Parathyroid adenoma (tissue), 2 donors: ENCODE results near the gene ANKIB1.
A peak's percentile ranks its signal among the peaks of the same experiment; 100 is the strongest.

ENCODE experiments used
- H2AFZ ChIP-seq: fragments of 300-600 bp; sonication (generic); one replicate; pipeline ENCODE4 v1.7.0; 2017; ENCODE audit warnings: antibody characterized with exemption, mild to moderate bottlenecking
- H3K27ac ChIP-seq: fragments of 300-600 bp; sonication (generic); one replicate; pipeline ENCODE4 v1.7.0; 2017
- H3K27me3 ChIP-seq: fragments of 300-600 bp; sonication (generic); one replicate; pipeline ENCODE4 v1.7.0; 2017; ENCODE audit warnings: low read length; ENCODE audit not compliant: control insufficient read depth, insufficient read depth
- H3K36me3 ChIP-seq: fragments of 300-600 bp; sonication (generic); one replicate; pipeline ENCODE4 v1.7.0; 2017; ENCODE audit warnings: low read length; ENCODE audit not compliant: control insufficient read depth, insufficient read depth
- H3K4me1 ChIP-seq: fragments of 300-600 bp; sonication (generic); one replicate; pipeline ENCODE4 v1.7.0; 2017; ENCODE audit warnings: control low read depth
- H3K4me2 ChIP-seq: fragments of 300-600 bp; sonication (generic); one replicate; pipeline ENCODE4 v1.7.0; 2017; ENCODE audit warnings: low read length
- H3K4me3 ChIP-seq: fragments of 300-600 bp; sonication (generic); one replicate; pipeline ENCODE4 v1.7.0; 2017; ENCODE audit warnings: low read depth, low read length
- H3K79me2 ChIP-seq: fragments of 300-600 bp; sonication (generic); one replicate; pipeline ENCODE4 v1.7.0; 2017; ENCODE audit warnings: control low read depth
- H3K9ac ChIP-seq: fragments of 300-600 bp; sonication (generic); one replicate; pipeline ENCODE4 v1.7.0; 2017; ENCODE audit warnings: mild to moderate bottlenecking
- H3K9me3 ChIP-seq: fragments of 300-600 bp; sonication (generic); one replicate; pipeline ENCODE4 v1.7.0; 2017; ENCODE audit warnings: low read length; ENCODE audit not compliant: control insufficient read depth
- TF ChIP-seq, protein P1 (sequence below): fragments of 300-600 bp; sonication (generic); IDR thresholded peaks from one replicate; pipeline ENCODE4 v1.7.0; 2017; ENCODE audit warnings: antibody characterized with exemption, mild to moderate bottlenecking
- donor health status: primary hyperparathyroidism.

ANKIB1 gene

DNA sequence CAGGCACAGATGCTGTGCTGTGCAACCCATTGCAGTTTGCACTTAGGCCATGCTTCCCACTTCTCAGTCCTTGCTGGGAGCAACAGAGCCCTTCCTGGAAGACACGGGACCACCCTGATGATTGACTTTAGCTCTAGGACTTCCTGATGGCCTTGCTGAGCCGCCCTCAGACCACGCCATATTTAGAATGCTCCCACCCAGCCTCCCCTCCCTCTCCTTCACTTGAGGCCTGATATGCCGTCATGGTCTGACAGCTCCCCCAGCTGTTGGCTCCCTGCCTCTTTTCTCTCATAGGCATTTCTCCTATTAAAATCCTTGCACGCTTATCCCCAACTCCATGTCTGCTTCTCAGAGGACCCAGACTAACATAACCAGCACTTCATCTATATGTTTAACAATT lies 172.1 kb downstream of the ANKIB1 start:
- Histone ChIP-seq H3K4me3 (no peak overlapping the region), H3K4me1 (no peaks in the 10 kb centered on the region), H3K9ac (no peak overlapping the region)

DNA sequence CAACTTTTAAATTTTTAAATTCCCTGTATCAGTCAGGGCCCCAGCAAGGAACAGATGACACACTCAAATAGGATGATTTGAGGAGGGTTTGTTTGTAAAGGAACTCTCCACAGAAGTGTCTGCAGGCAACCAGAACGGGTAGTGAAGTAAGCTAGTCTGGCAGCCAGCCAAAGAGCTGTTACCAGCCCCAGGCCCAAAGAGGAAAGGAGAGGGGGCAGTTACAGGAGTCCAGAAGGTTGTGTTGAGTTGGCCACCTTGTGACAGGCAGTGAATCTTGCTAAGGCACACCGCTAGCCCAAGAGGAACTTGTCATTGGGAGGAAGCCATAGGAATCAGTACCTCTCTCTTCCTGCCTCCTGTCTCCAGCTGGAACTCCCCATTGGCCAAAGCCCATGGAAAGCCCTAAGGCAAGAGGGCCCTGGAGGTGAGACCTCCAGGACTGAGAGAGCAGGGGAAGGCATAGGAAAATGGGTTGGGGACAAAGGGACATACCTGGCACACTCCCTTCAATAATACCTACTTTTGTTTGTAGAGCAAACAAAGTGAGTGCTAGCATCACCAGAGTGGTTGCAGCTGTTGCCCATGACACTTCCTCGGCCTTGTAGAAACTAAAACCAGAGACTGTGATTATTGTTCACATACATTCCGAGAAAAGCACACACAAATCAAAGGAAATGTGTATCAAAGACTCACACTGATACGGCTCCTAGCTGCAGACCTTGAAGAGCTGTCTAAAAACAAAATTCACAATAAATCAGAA lies 176.1 kb downstream of the ANKIB1 start:
- H3K4me2 ChIP-seq: no peak overlapping the region
- TF ChIP-seq, protein P1, sequence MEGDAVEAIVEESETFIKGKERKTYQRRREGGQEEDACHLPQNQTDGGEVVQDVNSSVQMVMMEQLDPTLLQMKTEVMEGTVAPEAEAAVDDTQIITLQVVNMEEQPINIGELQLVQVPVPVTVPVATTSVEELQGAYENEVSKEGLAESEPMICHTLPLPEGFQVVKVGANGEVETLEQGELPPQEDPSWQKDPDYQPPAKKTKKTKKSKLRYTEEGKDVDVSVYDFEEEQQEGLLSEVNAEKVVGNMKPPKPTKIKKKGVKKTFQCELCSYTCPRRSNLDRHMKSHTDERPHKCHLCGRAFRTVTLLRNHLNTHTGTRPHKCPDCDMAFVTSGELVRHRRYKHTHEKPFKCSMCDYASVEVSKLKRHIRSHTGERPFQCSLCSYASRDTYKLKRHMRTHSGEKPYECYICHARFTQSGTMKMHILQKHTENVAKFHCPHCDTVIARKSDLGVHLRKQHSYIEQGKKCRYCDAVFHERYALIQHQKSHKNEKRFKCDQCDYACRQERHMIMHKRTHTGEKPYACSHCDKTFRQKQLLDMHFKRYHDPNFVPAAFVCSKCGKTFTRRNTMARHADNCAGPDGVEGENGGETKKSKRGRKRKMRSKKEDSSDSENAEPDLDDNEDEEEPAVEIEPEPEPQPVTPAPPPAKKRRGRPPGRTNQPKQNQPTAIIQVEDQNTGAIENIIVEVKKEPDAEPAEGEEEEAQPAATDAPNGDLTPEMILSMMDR: no peak
- H2AFZ ChIP-seq: no peak overlapping the region
- no peaks in the 10 kb centered on the region for H3K36me3 ChIP-seq
- no peaks in the 10 kb centered on the region for H3K9me3 ChIP-seq
- H3K27ac ChIP-seq: no peak overlapping the region
- H3K4me3 ChIP-seq: no peak overlapping the region
- H3K27me3 ChIP-seq: no peaks in the 10 kb centered on the region
- no peaks in the 10 kb centered on the region for H3K79me2 ChIP-seq
- H3K9ac ChIP-seq: no peak overlapping the region
- peaks cover 3% of the 10 kb centered on the region for H3K4me1 ChIP-seq

More for the DNA sequence above, 172.1 kb downstream of the ANKIB1 start:
- Histone ChIP-seq H2AFZ (no peak overlapping the region), H3K4me2 (no peak overlapping the region), H3K27ac (no peak overlapping the region), H3K36me3 (no peaks in the 10 kb centered on the region), H3K79me2 (no peaks in the 10 kb centered on the region), H3K9me3 (no peaks in the 10 kb centered on the region), H3K27me3 (no peaks in the 10 kb centered on the region)
- TF ChIP-seq, protein P1: no peak

DNA sequence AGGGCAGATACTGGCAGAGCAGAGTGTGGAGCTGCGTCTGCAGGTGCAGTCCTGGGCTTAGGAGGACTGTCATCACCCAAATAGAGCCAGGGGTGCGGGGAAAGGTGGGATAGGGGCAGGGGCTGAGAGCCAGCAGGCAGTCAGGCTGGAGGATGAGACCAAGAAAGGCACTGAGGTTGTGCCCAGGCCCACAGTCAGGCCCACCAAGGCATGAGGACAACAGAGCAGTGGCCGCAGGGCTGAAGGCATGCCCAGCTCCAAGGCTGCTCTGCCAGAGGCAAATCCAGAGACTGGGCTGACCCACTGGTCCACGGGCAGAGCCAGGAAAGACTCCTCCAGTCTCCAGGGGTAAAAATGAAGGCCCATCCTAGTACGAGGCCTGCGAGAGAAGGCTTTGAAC lies 177.2 kb downstream of the ANKIB1 start:
- Histone ChIP-seq H2AFZ (no peak overlapping the region), H3K36me3 (no peaks in the 10 kb centered on the region), H3K4me1 (peaks cover 3% of the 10 kb centered on the region), H3K4me3 (no peak overlapping the region), H3K79me2 (no peaks in the 10 kb centered on the region), H3K9me3 (no peaks in the 10 kb centered on the region), H3K4me2 (no peak overlapping the region), H3K27ac (no peak overlapping the region), H3K9ac (no peak overlapping the region), H3K27me3 (no peaks in the 10 kb centered on the region)
- TF ChIP-seq, protein P1: no peak

DNA sequence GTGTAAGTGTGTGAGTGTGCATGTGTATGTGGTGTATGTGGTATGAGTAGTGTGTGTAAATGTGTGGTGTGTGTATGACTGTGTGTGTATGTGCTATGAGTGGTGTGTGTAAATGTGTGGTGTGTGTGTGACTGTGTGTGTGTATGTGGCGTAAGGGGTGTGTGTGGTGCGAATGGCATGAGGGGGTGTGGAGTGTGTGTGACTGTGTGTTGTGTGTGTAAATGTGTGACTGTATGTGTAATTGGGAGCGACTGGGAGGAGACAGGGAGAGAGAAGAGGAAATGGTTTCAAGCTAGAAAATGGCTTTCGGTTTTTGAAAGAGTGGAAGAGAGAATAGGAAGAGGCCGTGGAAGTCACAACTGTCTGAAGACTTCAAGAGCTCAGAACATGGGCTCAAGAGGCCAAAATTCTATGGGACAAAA lies 177.9 kb downstream of the ANKIB1 start:
- Histone ChIP-seq H3K27me3 (no peaks in the 10 kb centered on the region), H3K9ac (no peak overlapping the region), H3K4me2 (no peak overlapping the region), H3K79me2 (no peaks in the 10 kb centered on the region), H3K9me3 (no peaks in the 10 kb centered on the region), H3K4me3 (no peak overlapping the region), H3K36me3 (no peaks in the 10 kb centered on the region), H3K4me1 (peaks cover 3% of the 10 kb centered on the region), H3K27ac (no peak overlapping the region), H2AFZ (peak overlapping the region; percentile 71)
- TF ChIP-seq, protein P1: no peak
